NCI-H1694 treated with DMSO at 0.1 percent for 48 hours (cell line): ENCODE measurements around the gene ATIC.

ENCODE experiments used
- DNase-seq: peaks from one replicate; lab custom pipeline; 2025; lab: John Stamatoyannopoulos, UW

Gene ATIC

GRCh38 chr2:215376103-215376780, 64.4 kb downstream of the ATIC start:
- DNase-seq = no peak

- DNase-seq = no peak
Observed at GRCh38 chr2:215377283-215377682, 65.4 kb downstream of the ATIC start.

GRCh38 chr2:215378045-215378444, 66.2 kb downstream of the ATIC start:
- DNase-seq = no peak

- DNase-seq = no peak
Observed at GRCh38 chr2:215379039-215379438, 67.2 kb downstream of the ATIC start.

GRCh38 chr2:215379948-215380347, 68.1 kb downstream of the ATIC start:
- DNase-seq = no peak

GRCh38 chr2:215380699-215381098, 68.8 kb downstream of the ATIC start:
- no peak for DNase-seq

- DNase-seq = no peak
Observed at GRCh38 chr2:215382011-215382410, 70.2 kb downstream of the ATIC start.

- DNase-seq = no peak
Observed at GRCh38 chr2:215382480-215382879, 70.6 kb downstream of the ATIC start.

GRCh38 chr2:215383652-215384279, 71.9 kb downstream of the ATIC start:
- no peak for DNase-seq

- DNase-seq = no peak
Observed at GRCh38 chr2:215384710-215385109, 72.9 kb downstream of the ATIC start.

- no peak for DNase-seq
Observed at GRCh38 chr2:215386566-215386965, 74.7 kb downstream of the ATIC start.

- DNase-seq = no peak
Observed at GRCh38 chr2:215388002-215388728, 76.3 kb downstream of the ATIC start.

- no peak for DNase-seq
Observed at GRCh38 chr2:215390550-215390913, 78.7 kb downstream of the ATIC start.

- no peak for DNase-seq
Observed at GRCh38 chr2:215391531-215391930, 79.7 kb downstream of the ATIC start.

- no peak for DNase-seq
Observed at GRCh38 chr2:215392164-215392563, 80.3 kb downstream of the ATIC start.

GRCh38 chr2:215392687-215393270, 80.9 kb downstream of the ATIC start:
- DNase-seq = no peak

GRCh38 chr2:215394102-215394805, 82.4 kb downstream of the ATIC start:
- DNase-seq = no peak

- no peak for DNase-seq
Observed at GRCh38 chr2:215395687-215396460, 84.0 kb downstream of the ATIC start.

GRCh38 chr2:215396595-215397313, 84.9 kb downstream of the ATIC start:
- DNase-seq = no peak

GRCh38 chr2:215397632-215398341, 85.9 kb downstream of the ATIC start:
- no peak for DNase-seq
